ENCODE measurements around the gene ABCC11. TPM values are rescaled to one million over a fixed set of nuclear protein-coding genes. Genes with fewer than 3 reads are reported as not detected.

ABCC11 gene
- total and polyA plus RNA-seq, 2 of the 4 experiments (the other 2 are of a cell fraction): 0.09 to 0.18 TPM

- Histone ChIP-seq H4K5ac (ENCODE audit: low read depth, low read length) (no peak overlapping the region), H3K56ac (ENCODE audit: extremely low read depth, insufficient read depth, low read length) (no peak overlapping the region), H3K79me1 (ENCODE audit: low read depth in 1 of 2, low read length in 2 of 2) (no peaks in the 10 kb centered on the region), H2BK5ac (ENCODE audit: low read depth, low read length, poor library complexity, severe bottlenecking) (no peak overlapping the region), H3K9me3 (ENCODE audit: control insufficient read depth, insufficient read depth, low read length) (no peaks in the 10 kb centered on the region), H3K4me3 (ENCODE audit: insufficient read depth, low read depth, low read length) (no peak overlapping the region), H4K8ac (ENCODE audit: low read depth in 2 of 2, low read length in 2 of 2) (no peak overlapping the region), H2AK9ac (replicated peaks; ENCODE audit: low read depth, low read length, poor library complexity) (no peak overlapping the region), H3K9me1 (ENCODE audit: insufficient read depth, low read length) (no peaks in the 10 kb centered on the region), H2BK20ac (ENCODE audit: low read depth, low read length) (no peak overlapping the region), H3K23ac (ENCODE audit: low read depth, low read length) (no peak overlapping the region), H3K4ac (ENCODE audit: low read depth, low read length) (no peak overlapping the region), H4K20me1 (ENCODE audit: insufficient read depth, low read length) (no peaks in the 10 kb centered on the region), H2BK120ac (ENCODE audit: low read depth, low read length) (no peak overlapping the region), H3K9ac (ENCODE audit: low read depth, low read length) (no peak overlapping the region), H3K18ac (ENCODE audit: low read depth, low read length) (no peak overlapping the region), H3K27ac (ENCODE audit: insufficient read depth, low read length) (no peak overlapping the region), H3K36me3 (ENCODE audit: control insufficient read depth, insufficient read depth, low read length) (no peaks in the 10 kb centered on the region), H2AFZ (replicated peaks; ENCODE audit: low read length, poor library complexity) (peak overlapping the region; percentile 23), H3K4me1 (ENCODE audit: control insufficient read depth, insufficient read depth, low read length) (no peaks in the 10 kb centered on the region), H3K4me2 (ENCODE audit: low read depth, low read length) (no peak overlapping the region), H2BK15ac (ENCODE audit: low read depth, low read length) (no peak overlapping the region), H3K14ac (replicated peaks; ENCODE audit: low read depth, low read length) (no peak overlapping the region), H2AK5ac (ENCODE audit: low read depth, low read length) (no peak overlapping the region), H3K27me3 (ENCODE audit: control insufficient read depth, insufficient read depth, low read length) (peaks cover 25% of the 10 kb centered on the region), H4K91ac (ENCODE audit: insufficient read depth, low read depth, low read length) (no peak overlapping the region)
- ATAC-seq (ENCODE audit: low read depth) (0 out of 2 replicates have a peak, but pooled peaks have one; percentile 40), DNase-seq (peak; percentile 13)
- POLR2A ChIA-PET (ENCODE audit: unreplicated experiment): no interaction called here
- WGBS, 2 experiments (ENCODE audit: extremely low coverage in 2 of 2, insufficient read length in 1 of 2): 56% methylated on average over 4 of the region's 8 CpGs; no CpG with 5 or more reads in 1 of the 2 experiments
- in situ Hi-C loops (cut with MboI; ENCODE audit: low sequenced_read_pairs) (no loop called here), intact Hi-C loops (cut with micrococcal nuclease) (no loop called here), dilution Hi-C loops (cut with HindIII; ENCODE audit: low sequenced_read_pairs, unreplicated experiment) (no loop called here)
- CTCF ChIA-PET: interaction anchor here (0.8 kb wide), 1 partner anchor 9 kb away, joined by 3 read pairs; no protein-coding TSS in a partner anchor
- TF ChIP-seq RFX5 (IDR thresholded peaks at IDR 0.05; ENCODE audit: low read depth, low read length) (no peak), NFE2L2 (IDR thresholded peaks at IDR 0.05; ENCODE audit: low read depth, low read length) (no peak), SMC3 (IDR thresholded peaks at IDR 0.05; ENCODE audit: low read depth, low read length) (no peak), BHLHE40 (IDR thresholded peaks at IDR 0.05; ENCODE audit: low read depth, low read length) (no peak), MAFK (IDR thresholded peaks at IDR 0.05; ENCODE audit: low read depth, low read length) (no peak), RCOR1 (IDR thresholded peaks at IDR 0.05; ENCODE audit: insufficient replicate concordance, low read length) (no peak), USF2 (IDR thresholded peaks at IDR 0.05; ENCODE audit: low read depth, low read length) (peak; percentile 34; the same call in 1 of the 2 replicates)
- no TSS peak for BruUV-seq (replicated peaks)
These were observed 40.6 kb downstream of the ABCC11 start for GRCh38 chr16:48206594-48207242.

Data from IMR-90 (cell line).